SU-DHL-6 (cell line): Measurements from ENCODE around the gene ZNF185.

Experiments
- H2AFZ ChIP-seq: fragments of 200-600 bp; sonication (generic); 2 replicates; pipeline ENCODE4 v1.6.1; 2014; ENCODE audit warnings: low read depth, mild to moderate bottlenecking, moderate library complexity, mixed read lengths, antibody characterized with exemption, low read length; ENCODE audit not compliant: severe bottlenecking
- H3F3A ChIP-seq: fragments of 200-600 bp; shearing (Covaris generic); 2 replicates; pipeline ENCODE4 v1.6.0; 2016; ENCODE audit warnings: antibody characterized with exemption, mild to moderate bottlenecking; ENCODE audit not compliant: insufficient read depth
- H3K27ac ChIP-seq: fragments of 200-600 bp; sonication (generic); 2 replicates; pipeline ENCODE4 v1.5.1; 2016; ENCODE audit warnings: low read depth, mild to moderate bottlenecking, low read length, moderate library complexity, mixed read lengths
- H3K27me3 ChIP-seq: fragments of 200-600 bp; sonication (generic), shearing (Covaris generic); 2 replicates; pipeline ENCODE4 v1.6.0; 2014; ENCODE audit warnings: mild to moderate bottlenecking, low read length
- H3K36me3 ChIP-seq: fragments of 200-600 bp; sonication (generic); 2 replicates; pipeline ENCODE4 v1.6.1; 2014; ENCODE audit warnings: mild to moderate bottlenecking, low read length, mixed read lengths
- H3K4me2 ChIP-seq: fragments of 300-600, 200-600 bp; shearing (Covaris generic), sonication (generic); 2 replicates; pipeline ENCODE4 v1.6.0; 2014; ENCODE audit warnings: low read length, low read depth, mild to moderate bottlenecking; ENCODE audit not compliant: poor library complexity, severe bottlenecking
- H3K4me3 ChIP-seq: fragments of 200-600 bp; sonication (generic); 2 replicates; pipeline ENCODE4 v1.5.1; 2014; ENCODE audit warnings: antibody characterized with exemption, low read length, mild to moderate bottlenecking, mixed read lengths; ENCODE audit not compliant: insufficient read depth, poor library complexity, severe bottlenecking
- H3K79me2 ChIP-seq: fragments of 200-600 bp; sonication (generic); 2 replicates; pipeline ENCODE4 v1.6.1; 2014; ENCODE audit warnings: mild to moderate bottlenecking, low read length, moderate library complexity; ENCODE audit not compliant: insufficient read depth
- H3K9ac ChIP-seq: fragments of 200-600 bp; sonication (generic); 2 replicates; pipeline ENCODE4 v1.7.0; 2014; ENCODE audit warnings: mild to moderate bottlenecking, low read length
- H3K9me2 ChIP-seq: fragments of 200-600 bp; sonication (generic); replicated peaks from 2 replicates; pipeline ENCODE4 v1.6.1; 2014; ENCODE audit warnings: low read length; ENCODE audit not compliant: insufficient read depth
- H3K9me3 ChIP-seq: fragments of 200-600 bp; sonication (generic); 2 replicates; pipeline ENCODE4 v1.6.1; 2014; ENCODE audit warnings: low read length, mixed read lengths; ENCODE audit not compliant: insufficient read depth
- H4K20me1 ChIP-seq: fragments of 200-600 bp; sonication (generic); 2 replicates; pipeline ENCODE4 v1.6.1; 2014; ENCODE audit warnings: low read depth, mild to moderate bottlenecking, antibody characterized with exemption, low read length, moderate library complexity, mixed read lengths
- CTCF ChIP-seq: fragments of 200-600 bp; sonication (generic); IDR thresholded peaks from one replicate; pipeline ENCODE4 v1.5.1; 2017; ENCODE audit warnings: antibody characterized with exemption, mild to moderate bottlenecking, low read length, moderate library complexity; ENCODE audit not compliant: insufficient read depth, poor library complexity, severe bottlenecking
- EZH2phosphoT487 ChIP-seq: fragments of 200-600 bp; sonication (generic), shearing (Covaris generic); conservative IDR thresholded peaks from 2 replicates; pipeline ENCODE4 v1.6.1; 2018; ENCODE audit warnings: mild to moderate bottlenecking, antibody characterized with exemption, low read length, moderate library complexity, mixed read lengths

The ZNF185 gene

GRCh38 chrX:152912641-152913040 is 14.8 kb downstream of the ZNF185 start:
- H3K27me3 ChIP-seq: no peaks in the 10 kb centered on the region
- no peak for TF ChIP-seq CTCF
- TF ChIP-seq EZH2phosphoT487: no peak
- no peak overlapping the region for H3K27ac ChIP-seq
- no peak overlapping the region for H2AFZ ChIP-seq
- no peaks in the 10 kb centered on the region for H4K20me1 ChIP-seq
- H3K79me2 ChIP-seq: no peaks in the 10 kb centered on the region
- H3K4me2 ChIP-seq: no peak overlapping the region
- H3K4me3 ChIP-seq: no peak overlapping the region
- H3K36me3 ChIP-seq: no peaks in the 10 kb centered on the region
- H3K9ac ChIP-seq: no peak overlapping the region
- no peaks in the 10 kb centered on the region for H3K9me2 ChIP-seq
- no peaks in the 10 kb centered on the region for H3F3A ChIP-seq
- H3K9me3 ChIP-seq: no peaks in the 10 kb centered on the region

- H3K9me3 ChIP-seq: no peaks in the 10 kb centered on the region
- no peak overlapping the region for H3K4me2 ChIP-seq
- no peaks in the 10 kb centered on the region for H3F3A ChIP-seq
- H3K27me3 ChIP-seq: no peaks in the 10 kb centered on the region
- H3K9me2 ChIP-seq: no peaks in the 10 kb centered on the region
- no peaks in the 10 kb centered on the region for H3K79me2 ChIP-seq
- no peak for TF ChIP-seq EZH2phosphoT487
- TF ChIP-seq CTCF: no peak
- no peaks in the 10 kb centered on the region for H3K36me3 ChIP-seq
- no peak overlapping the region for H3K27ac ChIP-seq
- no peaks in the 10 kb centered on the region for H4K20me1 ChIP-seq
- no peak overlapping the region for H3K4me3 ChIP-seq
- no peak overlapping the region for H2AFZ ChIP-seq
- no peak overlapping the region for H3K9ac ChIP-seq
Observed at GRCh38 chrX:152913346-152913745, 15.5 kb downstream of the ZNF185 start.

GRCh38 chrX:152913910-152914309 is 16.0 kb downstream of the ZNF185 start:
- H3K27me3 ChIP-seq: no peaks in the 10 kb centered on the region
- H3K4me2 ChIP-seq: no peak overlapping the region
- no peaks in the 10 kb centered on the region for H3K36me3 ChIP-seq
- no peak overlapping the region for H3K27ac ChIP-seq
- TF ChIP-seq EZH2phosphoT487 (no peak), CTCF (no peak)
- H3K4me3 ChIP-seq: no peak overlapping the region
- no peaks in the 10 kb centered on the region for H3F3A ChIP-seq
- no peaks in the 10 kb centered on the region for H3K9me2 ChIP-seq
- no peak overlapping the region for H2AFZ ChIP-seq
- H4K20me1 ChIP-seq: no peaks in the 10 kb centered on the region
- H3K9ac ChIP-seq: no peak overlapping the region
- no peaks in the 10 kb centered on the region for H3K9me3 ChIP-seq
- no peaks in the 10 kb centered on the region for H3K79me2 ChIP-seq
